Spinal cord (tissue), 10 donors: ENCODE results near the gene IL18R1. TPM values are rescaled to one million over a fixed set of nuclear protein-coding genes. Genes with fewer than 3 reads are reported as not detected.

Experiments used
- DNase-seq, 6 donors: peaks; one replicate each; pipeline versions ENCODE4 v3.0.0 to v3.0.0-alpha.2; 2013 to 2015; ENCODE audit warnings: low spot score in 6 of 6, low read depth in 4 of 6
- H3K27ac ChIP-seq: one replicate; pipeline ENCODE4 v1.5.1; 2013; ENCODE audit warnings: low read depth, low read length, control low read depth
- H3K27me3 ChIP-seq: one replicate; pipeline ENCODE4 v1.6.1; 2013; ENCODE audit warnings: low read length; ENCODE audit not compliant: control insufficient read depth, insufficient read depth
- H3K36me3 ChIP-seq: one replicate; pipeline ENCODE4 v1.6.1; 2013; ENCODE audit warnings: low read length; ENCODE audit not compliant: control insufficient read depth, insufficient read depth
- H3K4me1 ChIP-seq: one replicate; pipeline ENCODE4 v1.6.1; 2013; ENCODE audit warnings: low read length; ENCODE audit not compliant: control insufficient read depth, insufficient read depth
- H3K4me3 ChIP-seq: one replicate; pipeline ENCODE4 v1.5.1; 2013; ENCODE audit warnings: low read depth, low read length, control low read depth
- H3K9me3 ChIP-seq: one replicate; pipeline ENCODE4 v1.6.1; 2013; ENCODE audit warnings: low read length; ENCODE audit not compliant: control insufficient read depth, insufficient read depth
- WGBS: methylation state at CpG from one replicate; pipeline ENCODE4 v1.1.5; 2013; ENCODE audit warnings: missing lambda C conversion rate; ENCODE audit not compliant: insufficient coverage; 5-methylcytosine and 5-hydroxymethylcytosine counted together
- polyA plus RNA-seq, 2 donors: library from polyadenylated mRNA; unstranded; fragments of 120-200 nt; gene quantifications; one replicate each; pipeline ENCODE4 v1.2.1, GENCODE V29; 2013; ENCODE audit not compliant: insufficient read length in 2 of 2
- small RNA-seq: library from RNA; depleted of rRNA; stranded (forward); fragments of <200 nt; gene quantifications from one replicate; pipeline ENCODE3, GENCODE V24; 2014; ENCODE audit warnings: low replicate concordance
- total RNA-seq, 2 donors: library from RNA; depleted of rRNA in 1 of 2; stranded (reverse); fragments of 120-200 nt in 1 of 2; fragments of >200 nt in 1 of 2; gene quantifications; one replicate each; pipeline versions ENCODE4 v1.2.3 to v1.2.4, GENCODE V29; 2013 to 2014
- donor health status: healthy.

IL18R1 gene
- total and polyA plus RNA-seq, 4 donors: 0.59 to 2.1 (median 0.96) TPM

DNA sequence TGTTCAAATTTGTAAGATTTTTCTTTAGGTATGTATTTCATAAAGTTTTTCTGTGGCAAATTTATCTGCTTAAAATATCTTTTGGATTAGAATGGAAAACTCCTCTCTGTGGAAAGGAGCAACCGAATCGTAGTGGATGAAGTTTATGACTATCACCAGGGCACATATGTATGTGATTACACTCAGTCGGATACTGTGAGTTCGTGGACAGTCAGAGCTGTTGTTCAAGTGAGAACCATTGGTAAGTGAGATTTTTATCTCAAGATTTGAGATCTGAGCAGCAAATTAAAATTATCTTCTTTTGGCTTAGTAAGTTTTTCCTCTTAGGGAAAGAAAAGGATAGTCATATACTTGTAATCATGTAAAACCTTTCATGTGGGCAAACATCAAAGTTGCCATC lies 81.5 kb downstream of the IL18R1 start:
- Histone ChIP-seq H3K4me1 (no peaks in the 10 kb centered on the region), H3K27me3 (no peaks in the 10 kb centered on the region), H3K36me3 (no peaks in the 10 kb centered on the region), H3K27ac (no peak overlapping the region), H3K9me3 (no peaks in the 10 kb centered on the region), H3K4me3 (no peak overlapping the region)
- 79% methylated on average over 2 of the region's 4 CpGs for WGBS
- DNase-seq: no peak

GRCh38 chr2:102438111-102438510 lies 82.5 kb downstream of the IL18R1 start:
- H3K36me3 ChIP-seq: no peaks in the 10 kb centered on the region
- H3K9me3 ChIP-seq: no peaks in the 10 kb centered on the region

DNA sequence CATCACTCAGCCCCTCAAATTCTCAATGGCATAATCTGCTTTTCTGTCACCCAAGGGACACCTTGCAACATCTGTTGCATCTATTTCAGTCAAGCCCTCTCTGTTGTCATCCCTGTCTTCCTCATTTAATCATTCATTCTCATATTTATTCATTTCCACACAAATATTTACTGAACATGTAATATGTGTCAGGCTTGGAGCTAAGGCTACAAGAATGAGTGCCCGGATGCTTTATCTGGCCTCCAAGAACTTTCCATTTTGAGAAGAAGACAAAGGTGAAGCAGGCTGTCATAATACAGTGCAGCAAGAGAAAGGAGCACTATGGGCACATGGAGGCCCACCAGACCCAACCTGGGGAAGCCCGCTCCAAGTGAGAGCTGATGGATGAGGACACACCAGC lies 83.0 kb downstream of the IL18R1 start:
- Histone ChIP-seq H3K4me3 (no peak overlapping the region), H3K36me3 (no peaks in the 10 kb centered on the region), H3K27me3 (no peaks in the 10 kb centered on the region), H3K9me3 (no peaks in the 10 kb centered on the region), H3K27ac (no peak overlapping the region), H3K4me1 (no peaks in the 10 kb centered on the region)
- 100% methylated on average over 2 of the region's 2 CpGs for WGBS
- DNase-seq: no peak

More at GRCh38 chr2:102438111-102438510, 82.5 kb downstream of the IL18R1 start:
- no peaks in the 10 kb centered on the region for H3K27me3 ChIP-seq
- no peak overlapping the region for H3K4me3 ChIP-seq
- no peaks in the 10 kb centered on the region for H3K4me1 ChIP-seq
- no peak overlapping the region for H3K27ac ChIP-seq
- no CpG with 5 or more reads among the region's 3 CpGs for WGBS
- no peak for DNase-seq

DNA sequence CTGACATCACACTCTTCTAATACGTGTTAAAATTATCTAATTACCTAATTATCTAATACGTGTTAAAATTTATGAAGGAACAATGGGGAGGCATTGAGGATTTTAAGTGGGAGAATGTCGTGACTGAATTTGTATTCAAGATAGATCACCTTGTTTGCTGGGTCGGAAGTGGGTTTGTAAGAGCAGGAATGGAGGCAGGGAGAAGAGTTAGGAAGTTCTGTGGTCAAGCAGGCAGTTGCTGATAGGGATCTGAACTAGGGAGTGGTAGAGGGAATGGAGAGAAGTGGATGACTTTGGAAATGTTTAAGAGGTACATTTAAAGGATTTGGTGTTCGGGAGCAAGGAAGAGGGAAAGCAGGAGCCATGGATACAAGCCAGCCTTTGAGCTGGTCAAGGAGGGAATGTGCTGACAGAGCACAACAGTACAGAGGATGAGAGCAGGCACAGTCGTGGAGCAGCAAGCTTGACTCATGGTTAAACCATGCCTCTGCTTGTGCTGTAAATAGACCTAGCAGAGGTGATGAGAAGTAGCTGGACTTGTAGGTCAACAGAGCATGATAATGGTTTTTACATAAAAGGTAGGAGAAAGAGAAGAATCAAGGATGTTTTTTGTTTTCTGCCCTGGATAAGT lies 83.6 kb downstream of the IL18R1 start:
- Histone ChIP-seq H3K27me3 (no peaks in the 10 kb centered on the region), H3K36me3 (no peaks in the 10 kb centered on the region), H3K4me3 (no peak overlapping the region), H3K9me3 (no peaks in the 10 kb centered on the region), H3K4me1 (no peaks in the 10 kb centered on the region), H3K27ac (no peak overlapping the region)
- 75% methylated on average over 4 of the region's 6 CpGs for WGBS
- DNase-seq: no peak

DNA sequence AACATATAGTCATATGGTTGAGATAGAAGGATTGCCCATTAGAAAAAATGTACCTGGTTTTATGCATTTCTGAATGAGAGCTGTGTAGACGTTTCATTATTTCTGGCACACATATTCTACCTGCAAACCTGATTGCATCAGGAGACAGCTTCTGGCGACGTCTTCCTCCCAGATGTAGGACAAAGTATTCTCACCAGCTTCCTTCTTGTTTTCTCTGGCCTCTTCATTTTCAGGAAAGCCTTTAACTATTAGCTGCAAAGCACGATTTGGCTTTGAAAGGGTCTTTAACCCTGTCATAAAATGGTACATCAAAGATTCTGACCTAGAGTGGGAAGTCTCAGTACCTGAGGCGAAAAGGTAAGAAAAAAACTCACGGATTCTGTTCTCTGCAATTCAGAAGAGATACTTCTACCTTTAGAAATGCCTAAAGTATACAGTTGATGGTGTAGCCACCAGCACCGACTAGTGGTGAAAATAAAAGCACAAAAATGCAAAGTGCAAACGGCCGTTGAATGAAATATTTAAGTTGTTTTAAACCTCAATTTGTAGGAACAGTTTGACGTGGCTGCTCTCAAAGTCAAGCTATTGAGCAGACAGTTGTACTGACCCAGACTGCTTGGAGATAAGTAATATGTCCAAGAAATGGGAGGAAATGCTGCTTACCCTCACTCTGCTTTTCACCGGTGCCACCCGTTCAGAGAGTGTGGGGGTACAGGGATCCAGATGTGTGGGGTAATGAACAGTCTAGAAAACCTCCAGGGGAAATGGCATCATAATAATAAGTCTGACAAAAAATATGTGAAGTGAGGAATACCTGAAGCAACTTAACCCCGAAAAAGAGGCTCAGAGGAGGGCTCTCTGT lies 87.6 kb downstream of the IL18R1 start:
- H3K36me3 ChIP-seq: no peaks in the 10 kb centered on the region
- no peak overlapping the region for H3K27ac ChIP-seq
- H3K9me3 ChIP-seq: no peaks in the 10 kb centered on the region
- no peaks in the 10 kb centered on the region for H3K27me3 ChIP-seq
- no peaks in the 10 kb centered on the region for H3K4me1 ChIP-seq
- peak in 5 of 6 donors; percentile 4 to 83 (median 14) for DNase-seq
- WGBS: 45% methylated on average over 8 of the region's 13 CpGs
- H3K4me3 ChIP-seq: no peak overlapping the region

DNA sequence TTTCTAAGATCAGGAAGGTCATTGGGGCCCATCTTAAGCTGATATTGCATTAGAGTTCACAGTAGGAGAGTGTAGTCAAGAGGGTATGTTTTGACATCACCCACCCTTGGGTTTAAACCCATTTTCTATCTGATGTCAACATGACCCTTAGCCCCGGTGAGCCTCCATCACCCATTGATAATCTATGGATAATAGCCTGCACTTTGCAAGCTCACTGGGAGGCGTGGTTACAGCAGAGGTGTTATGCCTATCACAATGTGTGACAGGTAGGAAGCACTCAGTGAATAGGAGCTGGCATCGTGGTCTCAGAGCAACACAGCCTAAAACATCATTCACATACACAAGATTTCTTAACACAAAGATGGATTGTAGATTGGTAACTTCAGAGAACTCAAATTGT lies 88.6 kb downstream of the IL18R1 start:
- Histone ChIP-seq H3K36me3 (no peaks in the 10 kb centered on the region), H3K9me3 (no peaks in the 10 kb centered on the region), H3K27me3 (no peaks in the 10 kb centered on the region), H3K4me1 (no peaks in the 10 kb centered on the region), H3K4me3 (no peak overlapping the region), H3K27ac (no peak overlapping the region)
- DNase-seq: no peak
- WGBS: no CpG with 5 or more reads among the region's 3 CpGs

GRCh38 chr2:102446936-102447335 lies 91.3 kb downstream of the IL18R1 start:
- no peak for DNase-seq
- Histone ChIP-seq H3K27me3 (no peaks in the 10 kb centered on the region), H3K9me3 (no peaks in the 10 kb centered on the region), H3K27ac (no peak overlapping the region), H3K4me3 (no peak overlapping the region), H3K36me3 (no peaks in the 10 kb centered on the region), H3K4me1 (no peaks in the 10 kb centered on the region)
- WGBS: 93% methylated on average over 9 of the region's 9 CpGs

Small RNA genes lying within 50 kb of the gene (small RNA-seq; reads per million reads assigned to genes)
- 0.06 reads per million for gene MIR4772

Other genes with a start within 250 kb of the IL18R1 start
- 10 to 100 TPM; 10.9 to 12.6 TPM for gene IL1R1, start 213.1 kb upstream of the IL18R1 start, total RNA-seq
- 1 to 10 TPM; 2.5 to 3.8 TPM for gene IL1R1, start 213.1 kb upstream of the IL18R1 start, polyA plus RNA-seq
- gene IL1RL2, start 168.8 kb upstream of the IL18R1 start, total RNA-seq: 1 to 10 TPM in 1 of 2 donors, under 1 TPM in 1; 0.28 to 2.0 TPM
- 1 to 10 TPM in 1 of 2 donors, under 1 TPM in 1; 0.84 to 1.5 TPM for gene IL1RL2, start 168.8 kb upstream of the IL18R1 start, polyA plus RNA-seq
- gene IL1RL1, start 44.2 kb upstream of the IL18R1 start, total RNA-seq: 1 to 10 TPM in 1 of 2 donors, under 1 TPM in 1; 0.17 to 1.1 TPM
- not detected for gene IL1RL1, start 44.2 kb upstream of the IL18R1 start, polyA plus RNA-seq
- gene IL18RAP, start 67.4 kb downstream of the IL18R1 start, total RNA-seq: under 1 TPM; 0.22 to 0.69 TPM
- under 1 TPM in 1 of 2 donors, not detected in 1; 0.09 TPM for gene IL18RAP, start 67.4 kb downstream of the IL18R1 start, polyA plus RNA-seq
- under 1 TPM; 0.06 to 0.30 TPM for gene SLC9A4, start 117.4 kb downstream of the IL18R1 start, total RNA-seq
- under 1 TPM; 0.08 to 0.12 TPM for gene SLC9A4, start 117.4 kb downstream of the IL18R1 start, polyA plus RNA-seq